HepG2 (cell line): ENCODE results near the gene CRADD. TPM values are rescaled to one million over a fixed set of nuclear protein-coding genes. Genes with fewer than 3 reads are reported as not detected.
A peak's percentile ranks its signal among the peaks of the same experiment; 100 is the strongest.

Source experiments
- ATAC-seq: fragments of 200-7000 bp; cut with Tn5 transposase; 3 replicates; pipeline ENCODE4 v1.9.1; 2020; ENCODE audit warnings: mild to moderate bottlenecking, moderate library complexity
- BruUV-seq: library from RNA; stranded (reverse); fragments of 400-500 nt; replicated peaks from 2 replicates; lab custom pipeline; 2021; lab: Mats Ljungman, UMichigan
- CTCF ChIA-PET: fragments of 300-600 bp; formaldehyde crosslinking; extraction: SDS; loops from one replicate; lab custom pipeline; 2021; ENCODE audit warnings: low total read pairs, inconsistent platforms, low intra/inter-chr PET ratio; lab: Yijun Ruan, JAX
- POLR2A ChIA-PET: fragments of 350-600 bp; sonication (Branson Sonifier 250); formaldehyde crosslinking; loops from one replicate; lab custom pipeline; 2020; ENCODE audit warnings: antibody characterized with exemption, inconsistent platforms; lab: Yijun Ruan, JAX
- DNase-seq: peaks from one replicate; pipeline ENCODE4 v3.0.0-alpha.2; 2015; ENCODE audit warnings: low spot score
- FAIRE-seq: peaks from 3 replicates; lab custom pipeline; 2011; peaks lifted over from hg19 to GRCh38; lab: Jason Lieb, UNC
- H2AFZ ChIP-seq: one replicate; pipeline ENCODE4 v1.6.1; 2011; ENCODE audit warnings: low read length, inconsistent platforms
- H3K27ac ChIP-seq: fragments of 300-600 bp; 3 replicates; pipeline ENCODE4 v1.8.0; 2011; ENCODE audit warnings: mixed run types, mild to moderate bottlenecking, mixed read lengths, low read length, inconsistent platforms; ENCODE audit not compliant: insufficient read depth; ENCODE audit errors: extremely low read length
- H3K27me3 ChIP-seq, 2 experiments: fragments of 200-600 bp in 1 of 2; 2 replicates in 1 of 2; 3 replicates in 1 of 2; pipeline versions ENCODE4 v1.6.0 to v1.8.0; 2011; ENCODE audit warnings: low read length in 2 of 2, mild to moderate bottlenecking in 2 of 2, moderate library complexity in 2 of 2, inconsistent platforms in 1 of 2; ENCODE audit not compliant: insufficient read depth in 2 of 2, control insufficient read depth in 1 of 2
- H3K36me3 ChIP-seq, 2 experiments: fragments of 200-600 bp in 1 of 2; replicated peaks in 1 of 2; 2 replicates in 1 of 2; 3 replicates in 1 of 2; pipeline versions ENCODE4 v1.5.1 to v1.8.0; 2011; ENCODE audit warnings: low read length in 2 of 2, inconsistent platforms in 1 of 2; ENCODE audit not compliant: insufficient read depth in 2 of 2, control insufficient read depth in 1 of 2
- H3K4me1 ChIP-seq: 2 replicates; pipeline ENCODE4 v1.5.1; 2012; ENCODE audit warnings: low read length, inconsistent platforms; ENCODE audit not compliant: insufficient read depth
- H3K4me2 ChIP-seq: 2 replicates; pipeline ENCODE4 v1.6.0; 2011; ENCODE audit warnings: low read depth, low read length, inconsistent platforms
- H3K4me3 ChIP-seq, 3 experiments: fragments of 200-600 bp in 1 of 3; sonication (generic), shearing (Covaris generic) in 1 of 3; replicated peaks in 1 of 3; 2 replicates each; pipeline ENCODE4 v1.5.1; 2011 to 2016; ENCODE audit warnings: low read length in 3 of 3, inconsistent platforms in 2 of 3, low read depth in 2 of 3, mild to moderate bottlenecking in 2 of 3, control low read depth in 1 of 3, mixed read lengths in 1 of 3; ENCODE audit not compliant: insufficient read depth in 1 of 3
- H3K79me2 ChIP-seq: one replicate; pipeline ENCODE4 v1.6.1; 2011; ENCODE audit warnings: low read length, inconsistent platforms; ENCODE audit not compliant: insufficient read depth
- H3K9ac ChIP-seq: 2 replicates; pipeline ENCODE4 v1.6.0; 2011; ENCODE audit warnings: mild to moderate bottlenecking, low read depth, low read length, inconsistent platforms; ENCODE audit not compliant: insufficient read depth
- H3K9me3 ChIP-seq: 2 replicates; pipeline ENCODE4 v1.5.1; 2012; ENCODE audit warnings: mild to moderate bottlenecking, low read length
- H4K20me1 ChIP-seq: 2 replicates; pipeline ENCODE4 v1.6.0; 2011; ENCODE audit warnings: inconsistent platforms, mild to moderate bottlenecking, low read length, moderate library complexity; ENCODE audit not compliant: insufficient read depth
- DRAP1 ChIP-seq: IDR thresholded peaks from 2 replicates; pipeline ENCODE4 v1.6.1; 2016; ENCODE audit warnings: missing genetic modification reagents, missing compliant biosample characterization
- GPN1 ChIP-seq: sonication (generic); formaldehyde crosslinking; IDR thresholded peaks from 2 replicates; pipeline ENCODE4 v1.5.1; 2020; ENCODE audit warnings: missing genetic modification reagents, borderline replicate concordance
- IKZF1 ChIP-seq: fragments of 450-650 bp; IDR thresholded peaks from 2 replicates; pipeline ENCODE4 v1.7.1; 2016
- MEIS1 ChIP-seq: sonication (generic); formaldehyde crosslinking; IDR thresholded peaks from 2 replicates; pipeline ENCODE4 v1.9.0; 2021; ENCODE audit warnings: mild to moderate bottlenecking, missing genetic modification reagents, moderate library complexity, borderline replicate concordance
- REPIN1 ChIP-seq: sonication (generic); formaldehyde crosslinking; IDR thresholded peaks from 2 replicates; pipeline ENCODE4 v1.8.0; 2022; ENCODE audit warnings: missing genetic modification reagents, low read depth, mild to moderate bottlenecking, borderline replicate concordance
- SOX13 ChIP-seq, 3 experiments: fragments of 450-650 bp in 1 of 3; sonication (generic) in 1 of 3; formaldehyde crosslinking in 1 of 3; IDR thresholded peaks in 2 of 3; conservative IDR thresholded peaks in 1 of 3; 2 replicates each; pipeline versions ENCODE4 v1.5.0 to v1.6.1; 2016 to 2020; ENCODE audit warnings: antibody characterized with exemption in 1 of 3, mild to moderate bottlenecking in 1 of 3, missing compliant biosample characterization in 1 of 3, missing genetic modification reagents in 1 of 3, moderate library complexity in 1 of 3
- ZFP36L1 ChIP-seq: sonication (generic); formaldehyde crosslinking; IDR thresholded peaks from 2 replicates; pipeline ENCODE4 v1.8.0; 2022; ENCODE audit warnings: mild to moderate bottlenecking, missing genetic modification reagents, moderate library complexity
- ZMAT3 ChIP-seq: sonication (generic); formaldehyde crosslinking; conservative IDR thresholded peaks from 2 replicates; pipeline ENCODE4 v1.7.0; 2021; ENCODE audit warnings: missing genetic modification reagents
- ZNF282 ChIP-seq: fragments of 450-650 bp; IDR thresholded peaks from 2 replicates; pipeline ENCODE4 v1.6.1; 2018; ENCODE audit not compliant: partially characterized antibody
- ZNF574 ChIP-seq: sonication (generic); formaldehyde crosslinking; IDR thresholded peaks from 2 replicates; pipeline ENCODE4 v1.4.0; 2020; ENCODE audit warnings: missing genetic modification reagents
- WGBS: methylation state at CpG from one replicate; pipeline ENCODE4 v1.1.6; 2017; ENCODE audit warnings: low lambda C conversion rate; 5-methylcytosine and 5-hydroxymethylcytosine counted together
- in situ Hi-C: cut with HindIII; loops from 2 replicates; pipeline ENCODE4 v1.10.0; 2017; ENCODE audit warnings: low pct_unique_long_range_greater_than_20kb; ENCODE audit not compliant: extremely low pct_ligation_motif_present
- intact Hi-C: fragments of 100-400 bp; cut with micrococcal nuclease; formaldehyde crosslinking; loops from one replicate; pipeline ENCODE4 v1.10.0; 2022; ENCODE audit not compliant: unreplicated experiment
- polyA plus RNA-seq, 8 experiments: library from polyadenylated mRNA; depleted of rRNA in 3 of 8; stranded (reverse) in 7 of 8; unstranded in 1 of 8; fragments of >200 nt; fragmentation: Illumina TruSeq in 4 of 8; extraction: Trizol in 4 of 8; gene quantifications; 2 replicates each; pipeline versions ENCODE4 v1.2.1 to v1.2.3, GENCODE V29; 2011 to 2016; ENCODE audit warnings: low read depth in 4 of 8, missing spikeins in 1 of 8, mixed read lengths in 1 of 8; ENCODE audit not compliant: insufficient read depth in 1 of 8
- total RNA-seq, 5 experiments: library from RNA; depleted of rRNA; stranded (reverse); fragments of >200 nt; fragmentation: Illumina TruSeq; extraction: Trizol; gene quantifications; 2 replicates each; pipeline ENCODE4 v1.2.3, GENCODE V29; 2016; ENCODE audit warnings: low read depth in 1 of 5
- TF ChIP-seq, protein P1 (sequence below): sonication (generic); formaldehyde crosslinking; conservative IDR thresholded peaks from 2 replicates; pipeline ENCODE4 v1.8.1; 2023; ENCODE audit warnings: missing genetic modification reagents
- TF ChIP-seq, protein P2 (sequence below): sonication (generic); formaldehyde crosslinking; IDR thresholded peaks from 2 replicates; pipeline ENCODE4 v1.4.0; 2020; ENCODE audit warnings: low read depth, mild to moderate bottlenecking, missing genetic modification reagents

The CRADD gene
- total and polyA plus RNA-seq, 2 of the 13 experiments (the other 11 are each of a cell fraction or from before 2014, with no cell fraction given): 12.4 to 18.8 TPM

DNA sequence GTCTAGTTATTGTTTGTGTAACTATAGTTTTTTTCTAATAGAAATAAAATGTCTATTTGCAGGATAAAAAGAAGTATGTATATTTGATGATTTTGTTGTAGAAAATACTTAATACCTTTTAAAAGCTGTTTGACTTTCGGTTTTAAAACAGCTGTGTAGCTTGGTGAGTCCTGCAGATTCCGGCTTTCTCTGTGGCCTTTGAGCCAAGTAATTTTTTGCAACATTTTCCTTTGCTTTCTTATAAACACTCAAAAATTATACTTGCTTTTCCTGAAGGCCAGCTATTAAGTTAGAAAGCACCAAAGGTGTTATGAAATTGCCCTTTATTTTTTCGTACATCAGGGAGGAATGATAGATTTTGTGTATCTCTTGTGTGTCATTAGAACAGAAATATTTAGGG, 63.6 kb downstream of the CRADD start (continued):
- TF ChIP-seq DRAP1 (CRISPR knock-in tag) (no peak), ZNF282 (no peak), MEIS1 (CRISPR knock-in tag) (no peak), REPIN1 (CRISPR knock-in tag) (no peak), GPN1 (CRISPR knock-in tag) (no peak), ZMAT3 (CRISPR knock-in tag) (no peak), IKZF1 (no peak)
- TF ChIP-seq, protein P1, sequence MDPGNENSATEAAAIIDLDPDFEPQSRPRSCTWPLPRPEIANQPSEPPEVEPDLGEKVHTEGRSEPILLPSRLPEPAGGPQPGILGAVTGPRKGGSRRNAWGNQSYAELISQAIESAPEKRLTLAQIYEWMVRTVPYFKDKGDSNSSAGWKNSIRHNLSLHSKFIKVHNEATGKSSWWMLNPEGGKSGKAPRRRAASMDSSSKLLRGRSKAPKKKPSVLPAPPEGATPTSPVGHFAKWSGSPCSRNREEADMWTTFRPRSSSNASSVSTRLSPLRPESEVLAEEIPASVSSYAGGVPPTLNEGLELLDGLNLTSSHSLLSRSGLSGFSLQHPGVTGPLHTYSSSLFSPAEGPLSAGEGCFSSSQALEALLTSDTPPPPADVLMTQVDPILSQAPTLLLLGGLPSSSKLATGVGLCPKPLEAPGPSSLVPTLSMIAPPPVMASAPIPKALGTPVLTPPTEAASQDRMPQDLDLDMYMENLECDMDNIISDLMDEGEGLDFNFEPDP (CRISPR knock-in tag): no peak
- TF ChIP-seq, protein P2, sequence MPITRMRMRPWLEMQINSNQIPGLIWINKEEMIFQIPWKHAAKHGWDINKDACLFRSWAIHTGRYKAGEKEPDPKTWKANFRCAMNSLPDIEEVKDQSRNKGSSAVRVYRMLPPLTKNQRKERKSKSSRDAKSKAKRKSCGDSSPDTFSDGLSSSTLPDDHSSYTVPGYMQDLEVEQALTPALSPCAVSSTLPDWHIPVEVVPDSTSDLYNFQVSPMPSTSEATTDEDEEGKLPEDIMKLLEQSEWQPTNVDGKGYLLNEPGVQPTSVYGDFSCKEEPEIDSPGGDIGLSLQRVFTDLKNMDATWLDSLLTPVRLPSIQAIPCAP (CRISPR knock-in tag): no peak

GRCh38 chr12:93741659-93742109, 64.5 kb downstream of the CRADD start:
- H3K27ac ChIP-seq: peak overlapping the region; percentile 59
- peak overlapping the region; percentile 58 for H3K9ac ChIP-seq
- H3K4me2 ChIP-seq: peak overlapping the region; percentile 96
- no TSS peak for BruUV-seq
- in situ Hi-C loops: loop anchor here (5.0 kb wide), 2 partner anchors 64 to 169 kb away; partner anchors contain the start of genes CRADD and SOCS2
- intact Hi-C loops: loop anchor here (1.0 to 2.0 kb wide), 4 partner anchors 64 to 360 kb away; partner anchors contain the start of gene CRADD
- no peaks in the 10 kb centered on the region for H3K36me3 ChIP-seq
- 13% methylated on average over 10 of the region's 10 CpGs for WGBS
- DNase-seq (peak; percentile 4), FAIRE-seq (no peak), ATAC-seq (peak; percentile 72)
- CTCF ChIA-PET: interaction anchor here (0.9 to 1.8 kb wide), 3 partner anchors 172 to 361 kb away, joined by 4 to 5 read pairs (median 4); no protein-coding TSS in a partner anchor
- no peaks in the 10 kb centered on the region for H3K79me2 ChIP-seq
- peak overlapping the region; percentile 59 to 84 (median 77) for H3K4me3 ChIP-seq
- POLR2A ChIA-PET: interaction anchor here (0.8 to 1.0 kb wide), 2 partner anchors 17 to 65 kb away, joined by 3 to 5 read pairs; partner anchors contain the start of gene CRADD
- no peaks in the 10 kb centered on the region for H3K9me3 ChIP-seq
- no peaks in the 10 kb centered on the region for H3K27me3 ChIP-seq
- H2AFZ ChIP-seq: peak overlapping the region; percentile 43
- H3K4me1 ChIP-seq: peaks cover 37% of the 10 kb centered on the region
- no peaks in the 10 kb centered on the region for H4K20me1 ChIP-seq
- TF ChIP-seq ZNF574 (peak; percentile 2; the same call in 1 of the 2 replicates), ZFP36L1 (CRISPR knock-in tag) (no peak), SOX13 (IDR thresholded peaks at IDR 0.05) (no peak), SOX13 (CRISPR knock-in tag; conservative IDR thresholded peaks at IDR 0.05 in 1 of 2, IDR thresholded peaks at IDR 0.05 in 1 of 2) (0 out of 4 replicates have a peak, but pooled peaks of 1 of the 2 experiments have one; percentile 4)
